ENCODE results near the gene BHLHE40. TPM values are rescaled to one million over a fixed set of nuclear protein-coding genes. Genes with fewer than 3 reads are reported as not detected.
"Not testable (repeated sequence)": the region's sequence is repeated elsewhere in the genome, so short reads cannot be mapped to it uniquely, and the experiment has no call there.

BHLHE40 gene
- total RNA-seq, 1 donor from 2014 or later, result 26.8 TPM

GRCh38 chr3:4956738-4957137, 22.5 kb upstream of the BHLHE40 start:
- intact Hi-C loops (cut with micrococcal nuclease), result no loop called here
- ATAC-seq, result no peak
- no peak for DNase-seq

- no peak for DNase-seq
- intact Hi-C loops (cut with micrococcal nuclease), result no loop called here
- no peak for ATAC-seq
These were observed 21.3 kb upstream of the BHLHE40 start for GRCh38 chr3:4957978-4958377.

- no peak for DNase-seq
- intact Hi-C loops (cut with micrococcal nuclease), result no loop called here
- no peak for ATAC-seq
These were observed 20.1 kb upstream of the BHLHE40 start for GRCh38 chr3:4959180-4959579.

- DNase-seq; ATAC-seq; intact Hi-C loops (cut with micrococcal nuclease): not testable (repeated sequence)
These were observed 17.4 kb upstream of the BHLHE40 start for GRCh38 chr3:4961865-4962264.

- ATAC-seq (no peak), DNase-seq (no peak)
- intact Hi-C loops (cut with micrococcal nuclease), result no loop called here
These were observed 15.3 kb upstream of the BHLHE40 start for GRCh38 chr3:4963669-4964570.

GRCh38 chr3:4966006-4966405, 13.2 kb upstream of the BHLHE40 start:
- ATAC-seq; DNase-seq; intact Hi-C loops (cut with micrococcal nuclease): not testable (repeated sequence)

- DNase-seq; intact Hi-C loops (cut with micrococcal nuclease); ATAC-seq: not testable (repeated sequence)
These were observed 11.6 kb upstream of the BHLHE40 start for GRCh38 chr3:4967683-4968082.

- intact Hi-C loops (cut with micrococcal nuclease); DNase-seq; ATAC-seq: not testable (repeated sequence)
These were observed 7.8 kb upstream of the BHLHE40 start for GRCh38 chr3:4971437-4971836.

GRCh38 chr3:4971838-4972237, 7.4 kb upstream of the BHLHE40 start:
- ATAC-seq (no peak), DNase-seq (no peak)
- intact Hi-C loops (cut with micrococcal nuclease), result no loop called here

GRCh38 chr3:4972652-4973643, 6.3 kb upstream of the BHLHE40 start:
- no peak for DNase-seq
- ATAC-seq, result no peak
- intact Hi-C loops (cut with micrococcal nuclease), result no loop called here

GRCh38 chr3:4974154-4974553, 5.1 kb upstream of the BHLHE40 start:
- intact Hi-C loops (cut with micrococcal nuclease), result no loop called here
- DNase-seq (no peak), ATAC-seq (no peak)

- DNase-seq (peak; percentile 42), ATAC-seq (no peak)
- intact Hi-C loops (cut with micrococcal nuclease), result loop anchor here (5.0 kb wide), 1 partner anchor 259 kb away; no protein-coding TSS in a partner anchor
These were observed 3.1 kb upstream of the BHLHE40 start for GRCh38 chr3:4976109-4976508.

GRCh38 chr3:4977001-4977852, 2.0 kb upstream of the BHLHE40 start:
- intact Hi-C loops (cut with micrococcal nuclease), result loop anchor here (5.0 kb wide), 1 partner anchor 260 kb away; no protein-coding TSS in a partner anchor

GRCh38 chr3:4977853-4978203, 1.4 kb upstream of the BHLHE40 start:
- ATAC-seq, result no peak
- intact Hi-C loops (cut with micrococcal nuclease), result loop anchor here (5.0 kb wide), 1 partner anchor 261 kb away; no protein-coding TSS in a partner anchor
- no peak for DNase-seq

More at GRCh38 chr3:4977001-4977852, 2.0 kb upstream of the BHLHE40 start:
- DNase-seq (peak; percentile 91), ATAC-seq (peak; percentile 55)

GRCh38 chr3:4978204-4978965, 852 bp upstream of the BHLHE40 start:
- intact Hi-C loops (cut with micrococcal nuclease), result loop anchor here (5.0 kb wide), 1 partner anchor 261 kb away; no protein-coding TSS in a partner anchor
- peak; percentile 79 for ATAC-seq
- peak; percentile 98 for DNase-seq

- intact Hi-C loops (cut with micrococcal nuclease), result loop anchor here (5.0 kb wide), 1 partner anchor 262 kb away; no protein-coding TSS in a partner anchor
- ATAC-seq, result peak; percentile 70
- peak; percentile 96 for DNase-seq
These were observed 240 bp upstream of the BHLHE40 start for GRCh38 chr3:4978966-4979427.

Measured in left ventricle myocardium superior (tissue), 1 donor.